ENCODE measurements around the gene KRTAP2-4. TPM values are rescaled to one million over a fixed set of nuclear protein-coding genes. Genes with fewer than 3 reads are reported as not detected.
"Not testable (repeated sequence)": the region's sequence is repeated elsewhere in the genome, so short reads cannot be mapped to it uniquely, and the experiment has no call there.

The KRTAP2-4 gene
- total RNA-seq, 6 donors from 2014 or later = not detected

DNA sequence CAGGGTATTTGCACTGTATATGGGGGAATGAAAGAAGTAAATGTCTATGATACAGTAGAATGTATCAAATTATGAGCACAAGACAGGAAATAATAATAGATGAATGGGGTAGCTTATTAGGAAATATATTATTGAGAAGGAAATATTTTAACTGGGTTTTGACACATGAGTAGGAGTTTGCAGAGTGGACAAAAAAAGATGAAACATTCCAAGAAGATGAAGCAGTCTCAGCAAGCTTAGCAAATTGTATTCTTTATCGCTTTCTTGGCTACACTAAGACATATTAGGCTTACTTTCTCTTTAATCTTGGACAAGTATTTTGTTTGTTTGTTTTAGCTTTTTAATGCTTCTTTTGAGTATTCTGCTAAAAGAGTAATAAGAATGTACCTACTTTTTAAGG, 38.2 kb upstream of the KRTAP2-4 start:
- Histone ChIP-seq H3K27me3 (no peaks in the 10 kb centered on the region), H3K9me3 (no peaks in the 10 kb centered on the region), H3K4me1 (no peaks in the 10 kb centered on the region), H3K4me3 (no peak overlapping the region), H3K36me3 (no peaks in the 10 kb centered on the region), H3K27ac (no peak overlapping the region)
- ATAC-seq (ENCODE audit: low FRiP score in 2 of 2) = no peak
- WGBS, 2 donors = 89 to 97% methylated on average over 1 of the region's 1 CpG
- DNase-seq = no peak
- no peak for TF ChIP-seq EP300 (IDR thresholded peaks at IDR 0.05)
- no peak for TF ChIP-seq POLR2AphosphoS5 (IDR thresholded peaks at IDR 0.05)
- TF ChIP-seq, protein P1, sequence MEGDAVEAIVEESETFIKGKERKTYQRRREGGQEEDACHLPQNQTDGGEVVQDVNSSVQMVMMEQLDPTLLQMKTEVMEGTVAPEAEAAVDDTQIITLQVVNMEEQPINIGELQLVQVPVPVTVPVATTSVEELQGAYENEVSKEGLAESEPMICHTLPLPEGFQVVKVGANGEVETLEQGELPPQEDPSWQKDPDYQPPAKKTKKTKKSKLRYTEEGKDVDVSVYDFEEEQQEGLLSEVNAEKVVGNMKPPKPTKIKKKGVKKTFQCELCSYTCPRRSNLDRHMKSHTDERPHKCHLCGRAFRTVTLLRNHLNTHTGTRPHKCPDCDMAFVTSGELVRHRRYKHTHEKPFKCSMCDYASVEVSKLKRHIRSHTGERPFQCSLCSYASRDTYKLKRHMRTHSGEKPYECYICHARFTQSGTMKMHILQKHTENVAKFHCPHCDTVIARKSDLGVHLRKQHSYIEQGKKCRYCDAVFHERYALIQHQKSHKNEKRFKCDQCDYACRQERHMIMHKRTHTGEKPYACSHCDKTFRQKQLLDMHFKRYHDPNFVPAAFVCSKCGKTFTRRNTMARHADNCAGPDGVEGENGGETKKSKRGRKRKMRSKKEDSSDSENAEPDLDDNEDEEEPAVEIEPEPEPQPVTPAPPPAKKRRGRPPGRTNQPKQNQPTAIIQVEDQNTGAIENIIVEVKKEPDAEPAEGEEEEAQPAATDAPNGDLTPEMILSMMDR (IDR thresholded peaks at IDR 0.05) = no peak
- no peak for TF ChIP-seq POLR2A (IDR thresholded peaks at IDR 0.05)

DNA sequence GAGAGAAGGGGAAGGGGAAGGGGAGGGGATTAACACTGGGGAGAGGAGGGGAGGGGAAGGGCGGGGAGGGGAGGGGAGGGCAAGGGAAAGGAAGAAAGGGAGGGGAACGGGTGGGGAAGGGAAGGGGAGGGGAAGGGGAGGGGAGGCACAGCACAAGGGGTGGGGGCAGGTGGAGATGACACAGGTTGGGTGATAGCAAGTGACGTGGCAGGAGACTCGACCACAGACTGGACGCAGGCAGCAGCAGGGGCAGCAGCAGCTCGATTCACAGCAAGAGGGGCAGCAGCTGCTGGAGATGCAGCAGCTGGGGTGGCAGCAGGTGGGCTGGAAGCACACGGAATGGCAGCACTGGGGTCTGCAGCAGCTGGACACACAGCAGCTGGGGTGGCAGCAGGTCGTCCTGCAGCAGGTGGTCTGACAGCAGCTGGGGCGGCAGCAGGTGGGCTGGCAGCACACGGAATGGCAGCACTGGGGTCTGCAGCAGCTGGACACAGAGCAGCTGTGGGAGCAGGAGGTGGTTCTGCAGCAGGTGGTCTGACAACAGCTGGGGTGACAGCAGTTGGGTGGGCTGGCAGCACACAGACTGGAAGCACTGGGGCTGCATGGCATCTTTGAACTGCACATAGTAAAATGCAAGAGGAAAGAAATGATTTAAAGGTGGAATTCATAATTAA, 36.0 kb upstream of the KRTAP2-4 start, which contains the start of gene KRTAP4-16:
TSS of gene KRTAP4-16 (minus strand) at position 624 of the 674 bp plus-strand sequence. CDS start at position 624, 0 bp downstream.
- TF ChIP-seq POLR2AphosphoS5 (IDR thresholded peaks at IDR 0.05) (no peak), POLR2A (IDR thresholded peaks at IDR 0.05) (no peak), EP300 (IDR thresholded peaks at IDR 0.05) (no peak)
- TF ChIP-seq, protein P1 (IDR thresholded peaks at IDR 0.05) = no peak
- Histone ChIP-seq H3K4me3 (no peak within 1 kb of the TSS), H3K27ac (no peak within 1 kb of the TSS), H3K9me3 (no peaks in the 10 kb centered on the region), H3K27me3 (no peaks in the 10 kb centered on the region), H3K36me3 (no peaks in the 10 kb centered on the region), H3K4me1 (no peaks in the 10 kb centered on the region)
- ATAC-seq (ENCODE audit: low FRiP score in 2 of 2) (no peak), DNase-seq (peak in 1 of 2 donors; percentile 52)
- WGBS, 2 donors = 49 to 64% methylated on average over 8 to 10 of the region's 10 CpGs

DNA sequence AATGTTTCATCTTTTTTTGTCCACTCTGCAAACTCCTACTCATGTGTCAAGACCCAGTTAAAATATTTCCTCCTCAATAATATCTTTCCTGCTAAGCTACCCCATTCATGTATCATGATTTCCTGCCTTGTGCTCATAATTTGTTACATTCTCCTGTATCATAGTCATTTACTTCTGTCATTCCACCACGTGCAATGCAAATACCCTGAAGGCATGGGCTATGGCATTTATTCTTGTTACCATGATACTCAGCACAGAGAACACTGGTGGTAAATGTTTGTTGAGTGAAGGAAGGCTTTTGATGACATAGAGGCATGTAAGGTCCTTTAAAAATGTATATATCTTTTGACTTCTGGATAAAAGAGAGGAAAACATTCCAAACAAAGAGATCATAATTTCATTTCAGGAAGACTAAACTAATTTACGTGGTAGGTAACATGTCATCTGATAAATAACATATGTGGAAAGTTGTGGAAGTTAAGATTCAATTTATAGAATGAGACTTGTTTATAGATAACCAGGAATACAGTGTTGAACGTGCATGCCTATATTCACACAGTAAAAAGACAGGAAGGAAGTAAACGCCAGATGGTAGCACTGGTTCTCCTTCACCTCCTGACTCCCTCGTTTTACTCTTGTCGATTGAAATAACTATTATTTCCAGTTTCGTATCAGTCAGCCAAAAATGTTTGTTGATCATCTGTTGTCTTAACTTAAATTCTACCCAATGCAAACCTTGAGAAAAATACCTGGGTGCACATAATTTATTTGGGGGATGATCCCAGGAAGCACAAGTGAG, 34.2 kb upstream of the KRTAP2-4 start:
- not testable (repeated sequence) for H3K27me3 ChIP-seq; H3K4me1 ChIP-seq; ATAC-seq (ENCODE audit: low FRiP score in 2 of 2); H3K27ac ChIP-seq; H3K36me3 ChIP-seq; DNase-seq; H3K9me3 ChIP-seq; H3K4me3 ChIP-seq
- WGBS, 2 donors = 35 to 49% methylated on average over 7 of the region's 7 CpGs

- Histone ChIP-seq H3K36me3 (no peaks in the 10 kb centered on the region), H3K9me3 (no peaks in the 10 kb centered on the region), H3K4me3 (no peak overlapping the region), H3K27me3 (no peaks in the 10 kb centered on the region), H3K4me1 (no peaks in the 10 kb centered on the region), H3K27ac (no peak overlapping the region)
- 79 to 87% methylated on average over 6 of the region's 6 CpGs for WGBS, 2 donors
- TF ChIP-seq EP300 (IDR thresholded peaks at IDR 0.05) = no peak
- no peak for TF ChIP-seq POLR2A (IDR thresholded peaks at IDR 0.05)
- no peak for TF ChIP-seq POLR2AphosphoS5 (IDR thresholded peaks at IDR 0.05)
- no peak for DNase-seq
- ATAC-seq (ENCODE audit: low FRiP score in 2 of 2) = no peak
Measured at GRCh38 chr17:41098481-41098880, 32.8 kb upstream of the KRTAP2-4 start.

DNA sequence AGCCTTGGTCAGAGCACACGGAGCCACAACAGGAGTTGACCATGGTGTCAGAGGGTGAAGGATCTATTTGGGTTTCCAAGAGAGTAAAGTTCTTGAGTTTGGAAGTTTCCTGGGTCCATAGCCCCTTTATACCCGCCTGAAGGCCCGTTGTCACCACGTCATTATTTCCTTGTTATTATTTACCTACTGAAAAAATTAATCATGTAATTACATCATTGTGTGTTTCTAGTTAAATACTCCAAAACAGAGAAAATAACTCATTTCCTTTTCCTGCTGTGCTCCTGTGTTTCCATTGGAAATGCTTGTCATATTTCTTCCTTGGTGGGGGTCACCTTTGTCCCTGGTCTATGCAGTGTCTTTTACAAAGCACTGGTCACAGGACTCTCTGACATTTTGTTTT, 32.4 kb upstream of the KRTAP2-4 start, which contains the start of gene KRTAP4-8:
TSS of gene KRTAP4-8 (minus strand) at position 101 of the 400 bp plus-strand sequence. CDS start at position 43, 58 bp downstream.
- WGBS, 2 donors = 77 to 78% methylated on average over 4 of the region's 4 CpGs
- TF ChIP-seq, protein P1 (IDR thresholded peaks at IDR 0.05) = no peak
- TF ChIP-seq POLR2AphosphoS5 (IDR thresholded peaks at IDR 0.05) (no peak), POLR2A (IDR thresholded peaks at IDR 0.05) (no peak), EP300 (IDR thresholded peaks at IDR 0.05) (no peak)
- Histone ChIP-seq H3K27me3 (no peaks in the 10 kb centered on the region), H3K4me1 (no peaks in the 10 kb centered on the region), H3K4me3 (no peak within 1 kb of the TSS), H3K36me3 (no peaks in the 10 kb centered on the region), H3K27ac (no peak within 1 kb of the TSS), H3K9me3 (no peaks in the 10 kb centered on the region)
- no peak for DNase-seq
- ATAC-seq (ENCODE audit: low FRiP score in 2 of 2) = no peak
